WTC11 (cell line): Measurements from ENCODE around the gene CCNQ.

Experiments used
- ETV6 ChIP-seq: sonication (generic); formaldehyde crosslinking; IDR thresholded peaks from 2 replicates; pipeline ENCODE4 v1.8.1; 2022; ENCODE audit warnings: mild to moderate bottlenecking, missing genetic modification reagents
- FOXP1 ChIP-seq: sonication (generic); formaldehyde crosslinking; IDR thresholded peaks from 2 replicates; pipeline ENCODE4 v1.8.0; 2022; ENCODE audit warnings: missing genetic modification reagents, mild to moderate bottlenecking, moderate library complexity, borderline replicate concordance
- TF ChIP-seq, protein P1 (sequence below): sonication (generic); formaldehyde crosslinking; IDR thresholded peaks from 2 replicates; pipeline ENCODE4 v1.8.1; 2022; ENCODE audit warnings: mild to moderate bottlenecking, missing genetic modification reagents, moderate library complexity, borderline replicate concordance

DNA sequence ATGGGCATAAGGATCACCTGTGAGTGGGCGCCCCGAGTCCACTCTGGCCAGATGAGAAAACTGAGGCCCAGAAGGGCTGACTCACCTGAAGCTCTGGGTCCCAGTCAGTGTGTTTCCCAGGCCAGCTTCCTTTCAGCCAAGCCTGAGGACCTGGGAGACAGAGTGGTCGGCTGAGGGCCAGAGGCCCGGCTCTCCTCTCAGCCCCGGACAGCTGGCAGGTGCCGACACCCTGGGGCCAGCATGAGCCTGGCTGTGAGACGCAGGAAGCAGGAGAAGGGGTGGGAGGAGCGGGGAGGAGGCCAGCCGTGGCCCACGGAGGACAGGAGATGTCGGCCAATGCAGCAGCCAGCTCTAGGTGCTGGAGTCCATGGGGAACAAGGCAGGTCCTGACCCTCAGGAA lies 52.6 kb downstream of the CCNQ start:
- TF ChIP-seq ETV6: no peak
- TF ChIP-seq, protein P1, sequence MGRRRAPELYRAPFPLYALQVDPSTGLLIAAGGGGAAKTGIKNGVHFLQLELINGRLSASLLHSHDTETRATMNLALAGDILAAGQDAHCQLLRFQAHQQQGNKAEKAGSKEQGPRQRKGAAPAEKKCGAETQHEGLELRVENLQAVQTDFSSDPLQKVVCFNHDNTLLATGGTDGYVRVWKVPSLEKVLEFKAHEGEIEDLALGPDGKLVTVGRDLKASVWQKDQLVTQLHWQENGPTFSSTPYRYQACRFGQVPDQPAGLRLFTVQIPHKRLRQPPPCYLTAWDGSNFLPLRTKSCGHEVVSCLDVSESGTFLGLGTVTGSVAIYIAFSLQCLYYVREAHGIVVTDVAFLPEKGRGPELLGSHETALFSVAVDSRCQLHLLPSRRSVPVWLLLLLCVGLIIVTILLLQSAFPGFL (CRISPR knock-in tag): no peak
- TF ChIP-seq FOXP1 (CRISPR knock-in tag): no peak
